ENCODE measurements around the gene PSMD8. TPM values are rescaled to one million over a fixed set of nuclear protein-coding genes. Genes with fewer than 3 reads are reported as not detected.

The PSMD8 gene
- 116 TPM for total RNA-seq

GRCh38 chr19:38374332-38375097, at the start of gene PSMD8:
Gene PSMD8, plus strand, starts transcription at chr19:38374571. Its CDS starts 31 bp downstream, at chr19:38374602.

GRCh38 chr19:38387550-38388348, 13.4 kb downstream of the PSMD8 start, which contains the start of gene GGN:
Gene GGN, minus strand, starts transcription at chr19:38388034. Its CDS starts 773 bp downstream, at chr19:38387261.

GRCh38 chr19:38388349-38389100, 14.2 kb downstream of the PSMD8 start, which contains the start of gene SPRED3:
Gene SPRED3, plus strand, starts transcription at chr19:38388697. Its CDS starts 1,606 bp downstream, at chr19:38390303.

GRCh38 chr19:38402967-38403674, 28.8 kb downstream of the PSMD8 start, which contains the start of gene FAM98C:
Gene FAM98C, plus strand, starts transcription at chr19:38403093. Its CDS starts 61 bp downstream, at chr19:38403154.

GRCh38 chr19:38425810-38426466, 51.6 kb downstream of the PSMD8 start, which contains the start of gene RASGRP4:
Gene RASGRP4, minus strand, starts transcription at chr19:38426219. Its CDS starts 128 bp downstream, at chr19:38426091.

GRCh38 chr19:38433268-38433733, 58.9 kb downstream of the PSMD8 start, which contains the start of gene RYR1:
Gene RYR1, plus strand, starts transcription at chr19:38433691. Its CDS starts 139 bp downstream, at chr19:38433830.

Other genes starting within 250 kb of the PSMD8 start
- 47.0 TPM for gene DPF1, start 150.3 kb upstream of the PSMD8 start, total RNA-seq
- not detected for gene PPP1R14A, start 118.2 kb upstream of the PSMD8 start, total RNA-seq
- 89.2 TPM for gene SPINT2, start 110.0 kb upstream of the PSMD8 start, total RNA-seq
- not detected for gene C19orf33, start 70.3 kb upstream of the PSMD8 start, total RNA-seq
- gene YIF1B, start 58.6 kb upstream of the PSMD8 start, total RNA-seq = 24.7 TPM
- 0.31 TPM for gene KCNK6, start 54.7 kb upstream of the PSMD8 start, total RNA-seq
- 30.0 TPM for gene CATSPERG, start 38.7 kb upstream of the PSMD8 start, total RNA-seq
- 0.94 TPM for gene GGN, start 13.5 kb downstream of the PSMD8 start, total RNA-seq
- gene SPRED3, start 14.1 kb downstream of the PSMD8 start, total RNA-seq = 2.5 TPM
- gene FAM98C, start 28.5 kb downstream of the PSMD8 start, total RNA-seq = 16.3 TPM
- gene RASGRP4, start 51.6 kb downstream of the PSMD8 start, total RNA-seq = not detected
- 9.1 TPM for gene RYR1, start 59.1 kb downstream of the PSMD8 start, total RNA-seq
- gene MAP4K1, start 243.4 kb downstream of the PSMD8 start, total RNA-seq = 0.31 TPM
- 152 TPM for gene EIF3K, start 244.6 kb downstream of the PSMD8 start, total RNA-seq